ENCODE data around the gene PRMT6. TPM values are rescaled to one million over a fixed set of nuclear protein-coding genes. Genes with fewer than 3 reads are reported as not detected.

Gene PRMT6
- polyA plus RNA-seq, 2 of the 4 experiments (the other 2 are of a cell fraction) = not detected

DNA sequence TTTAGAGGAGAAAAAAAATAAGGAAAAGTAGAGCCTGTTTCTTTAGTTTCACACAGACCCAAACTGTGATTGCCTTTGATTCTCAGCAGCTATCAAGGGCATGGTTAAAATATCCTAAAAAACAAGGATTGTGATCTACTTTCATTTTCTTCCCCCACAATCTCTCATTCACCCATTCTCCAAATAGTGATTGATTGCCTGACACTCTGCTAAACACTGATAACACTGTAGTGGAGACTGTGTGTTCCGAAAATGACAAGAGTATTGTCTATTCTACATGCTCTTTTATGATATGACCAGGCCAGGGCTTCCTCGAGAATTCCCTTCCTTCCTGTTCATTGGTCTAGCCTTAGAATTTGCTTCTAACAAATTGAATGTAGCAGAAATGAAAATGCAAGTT lies 40.2 kb downstream of the PRMT6 start:
- ChIA-PET POLR2A (no interaction called here), CTCF (interaction anchor here (0.6 kb wide), 1 partner anchor 309 kb away, joined by 3 read pairs; no protein-coding TSS in a partner anchor)
- 4% methylated on average over 2 of the region's 2 CpGs for WGBS (ENCODE audit: missing lambda C conversion rate)
- Histone ChIP-seq H3K9me3 (no peaks in the 10 kb centered on the region), H3K4me1 (no peaks in the 10 kb centered on the region), H3K27ac (no peak overlapping the region), H3K4me2 (no peak overlapping the region), H3K4me3 (no peak overlapping the region)
- no peak for FAIRE-seq
- DNase-seq (ENCODE audit: low read depth in 1 of 2, low spot score in 1 of 2) = no peak
- TF ChIP-seq EHF (CRISPR knock-in tag; IDR thresholded peaks at IDR 0.05) = no peak
- TF ChIP-seq HDAC2 (IDR thresholded peaks at IDR 0.05) = no peak
- no peak for TF ChIP-seq ZC3H11A (IDR thresholded peaks at IDR 0.05)
- TF ChIP-seq CHD2 (IDR thresholded peaks at IDR 0.05; ENCODE audit: low read length, partially characterized antibody) = no peak
- no peak for TF ChIP-seq FOSL2 (IDR thresholded peaks at IDR 0.05)
- no peak for TF ChIP-seq FOSL2 (CRISPR knock-in tag; IDR thresholded peaks at IDR 0.05)
- TF ChIP-seq HEYL (CRISPR knock-in tag; IDR thresholded peaks at IDR 0.05) = no peak
- TF ChIP-seq, protein P1, sequence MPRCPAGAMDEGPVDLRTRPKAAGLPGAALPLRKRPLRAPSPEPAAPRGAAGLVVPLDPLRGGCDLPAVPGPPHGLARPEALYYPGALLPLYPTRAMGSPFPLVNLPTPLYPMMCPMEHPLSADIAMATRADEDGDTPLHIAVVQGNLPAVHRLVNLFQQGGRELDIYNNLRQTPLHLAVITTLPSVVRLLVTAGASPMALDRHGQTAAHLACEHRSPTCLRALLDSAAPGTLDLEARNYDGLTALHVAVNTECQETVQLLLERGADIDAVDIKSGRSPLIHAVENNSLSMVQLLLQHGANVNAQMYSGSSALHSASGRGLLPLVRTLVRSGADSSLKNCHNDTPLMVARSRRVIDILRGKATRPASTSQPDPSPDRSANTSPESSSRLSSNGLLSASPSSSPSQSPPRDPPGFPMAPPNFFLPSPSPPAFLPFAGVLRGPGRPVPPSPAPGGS (IDR thresholded peaks at IDR 0.05) = no peak
- no peak for TF ChIP-seq JUN (IDR thresholded peaks at IDR 0.05)
- TF ChIP-seq NR3C1 (IDR thresholded peaks at IDR 0.05) = no peak
- TF ChIP-seq CHD4 (IDR thresholded peaks at IDR 0.05; ENCODE audit: borderline replicate concordance) = no peak
- TF ChIP-seq, protein P2, sequence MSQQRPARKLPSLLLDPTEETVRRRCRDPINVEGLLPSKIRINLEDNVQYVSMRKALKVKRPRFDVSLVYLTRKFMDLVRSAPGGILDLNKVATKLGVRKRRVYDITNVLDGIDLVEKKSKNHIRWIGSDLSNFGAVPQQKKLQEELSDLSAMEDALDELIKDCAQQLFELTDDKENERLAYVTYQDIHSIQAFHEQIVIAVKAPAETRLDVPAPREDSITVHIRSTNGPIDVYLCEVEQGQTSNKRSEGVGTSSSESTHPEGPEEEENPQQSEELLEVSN (IDR thresholded peaks at IDR 0.05; ENCODE audit: borderline replicate concordance, low read depth) = no peak
- TF ChIP-seq POLR2AphosphoS2 (conservative IDR thresholded peaks at IDR 0.05; ENCODE audit: low read length) = no peak
- TF ChIP-seq SMC3 (IDR thresholded peaks at IDR 0.05) = no peak
- no peak for TF ChIP-seq POLR2A (IDR thresholded peaks at IDR 0.05; ENCODE audit: low read length)
- TF ChIP-seq, protein P3, sequence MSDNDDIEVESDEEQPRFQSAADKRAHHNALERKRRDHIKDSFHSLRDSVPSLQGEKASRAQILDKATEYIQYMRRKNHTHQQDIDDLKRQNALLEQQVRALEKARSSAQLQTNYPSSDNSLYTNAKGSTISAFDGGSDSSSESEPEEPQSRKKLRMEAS (IDR thresholded peaks at IDR 0.05) = no peak
- no peak for ATAC-seq

DNA sequence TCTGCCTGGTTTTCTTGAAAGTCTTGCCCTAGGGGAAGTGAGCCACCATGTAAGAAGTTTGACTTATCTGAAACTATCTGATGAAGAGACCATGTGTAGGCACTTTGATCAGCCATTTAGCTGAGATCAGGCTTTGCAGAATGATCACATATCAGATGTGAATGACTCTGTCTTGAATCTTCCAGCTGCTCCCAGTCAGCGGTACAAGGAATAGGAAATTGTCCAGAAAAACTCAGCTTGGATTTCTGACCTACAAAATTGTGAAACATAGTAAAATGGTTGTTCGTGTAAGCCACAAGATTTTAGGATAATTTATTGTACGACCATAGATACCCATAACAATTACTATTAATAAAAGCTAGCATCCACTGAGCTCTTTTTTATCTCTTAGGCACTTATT lies 42.5 kb downstream of the PRMT6 start:
- ChIA-PET CTCF (interaction anchor here (0.8 kb wide), 1 partner anchor 44 kb away, joined by 3 read pairs; no protein-coding TSS in a partner anchor), POLR2A (no interaction called here)
- TF ChIP-seq, protein P1 (IDR thresholded peaks at IDR 0.05) = no peak
- TF ChIP-seq NR3C1 (IDR thresholded peaks at IDR 0.05) (no peak), SREBF2 (IDR thresholded peaks at IDR 0.05) (no peak), CBX8 (IDR thresholded peaks at IDR 0.05) (no peak), RNF2 (IDR thresholded peaks at IDR 0.05; ENCODE audit: borderline replicate concordance, low read depth) (no peak), RFX5 (IDR thresholded peaks at IDR 0.05) (no peak), SMC3 (IDR thresholded peaks at IDR 0.05) (no peak)
- TF ChIP-seq, protein P4, sequence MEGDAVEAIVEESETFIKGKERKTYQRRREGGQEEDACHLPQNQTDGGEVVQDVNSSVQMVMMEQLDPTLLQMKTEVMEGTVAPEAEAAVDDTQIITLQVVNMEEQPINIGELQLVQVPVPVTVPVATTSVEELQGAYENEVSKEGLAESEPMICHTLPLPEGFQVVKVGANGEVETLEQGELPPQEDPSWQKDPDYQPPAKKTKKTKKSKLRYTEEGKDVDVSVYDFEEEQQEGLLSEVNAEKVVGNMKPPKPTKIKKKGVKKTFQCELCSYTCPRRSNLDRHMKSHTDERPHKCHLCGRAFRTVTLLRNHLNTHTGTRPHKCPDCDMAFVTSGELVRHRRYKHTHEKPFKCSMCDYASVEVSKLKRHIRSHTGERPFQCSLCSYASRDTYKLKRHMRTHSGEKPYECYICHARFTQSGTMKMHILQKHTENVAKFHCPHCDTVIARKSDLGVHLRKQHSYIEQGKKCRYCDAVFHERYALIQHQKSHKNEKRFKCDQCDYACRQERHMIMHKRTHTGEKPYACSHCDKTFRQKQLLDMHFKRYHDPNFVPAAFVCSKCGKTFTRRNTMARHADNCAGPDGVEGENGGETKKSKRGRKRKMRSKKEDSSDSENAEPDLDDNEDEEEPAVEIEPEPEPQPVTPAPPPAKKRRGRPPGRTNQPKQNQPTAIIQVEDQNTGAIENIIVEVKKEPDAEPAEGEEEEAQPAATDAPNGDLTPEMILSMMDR (IDR thresholded peaks at IDR 0.05) = no peak
- H3K9me3 ChIP-seq = no peaks in the 10 kb centered on the region
- DNase-seq (ENCODE audit: low read depth in 1 of 2, low spot score in 1 of 2) (no peak), FAIRE-seq (no peak), ATAC-seq (no peak)
- WGBS (ENCODE audit: missing lambda C conversion rate) = 4% methylated on average over 3 of the region's 3 CpGs
- no peak overlapping the region for H3K4me2 ChIP-seq
- no peak overlapping the region for H3K4me3 ChIP-seq
- H3K4me1 ChIP-seq = no peaks in the 10 kb centered on the region
- no peak overlapping the region for H3K27ac ChIP-seq
